Thyroid gland (tissue), 4 donors: ENCODE measurements around the gene GRAPL. TPM values are rescaled to one million over a fixed set of nuclear protein-coding genes. Genes with fewer than 3 reads are reported as not detected.
"Not testable (repeated sequence)": the region's sequence is repeated elsewhere in the genome, so short reads cannot be mapped to it uniquely, and the experiment has no call there.

Experiments used
- DNase-seq, 2 donors: peaks; one replicate each; pipeline ENCODE4 v3.0.0-alpha.2; 2019
- H3K27ac ChIP-seq, 3 donors: fragments of 200-600 bp; sonication (generic); 1 replicate in 2 of 3; 2 replicates in 1 of 3; pipeline ENCODE4 v1.5.1; 2016 to 2019; ENCODE audit warnings: mild to moderate bottlenecking in 1 of 3, moderate library complexity in 1 of 3
- H3K27me3 ChIP-seq: fragments of 200-600 bp; sonication (generic); one replicate; pipeline ENCODE4 v1.5.1; 2019
- H3K36me3 ChIP-seq, 2 donors: fragments of 200-600 bp; sonication (generic); one replicate each; pipeline ENCODE4 v1.5.1; 2016 to 2019
- H3K4me1 ChIP-seq, 2 donors: fragments of 200-600 bp; sonication (generic); one replicate each; pipeline ENCODE4 v1.5.1; 2017 to 2019
- H3K4me3 ChIP-seq, 3 donors: fragments of 200-600 bp; sonication (generic); replicated peaks in 1 of 3; 1 replicate in 2 of 3; 2 replicates in 1 of 3; pipeline ENCODE4 v1.5.1; 2016; ENCODE audit warnings: mild to moderate bottlenecking in 1 of 3
- H3K9me3 ChIP-seq: fragments of 200-600 bp; sonication (generic); one replicate; pipeline ENCODE4 v1.5.1; 2017
- WGBS, 2 donors: methylation state at CpG; one replicate each; pipeline ENCODE4 v1.1.5; 2017; 5-methylcytosine and 5-hydroxymethylcytosine counted together
- intact Hi-C: fragments of 100-400 bp; cut with DNase I; formaldehyde crosslinking; loops from one replicate; pipeline ENCODE4 v1.15.1; 2023
- total RNA-seq, 4 donors: library from RNA; depleted of rRNA; stranded (reverse); fragments of >200 nt; gene quantifications; one replicate each; pipeline ENCODE4 v1.2.3, GENCODE V29; 2016

GRAPL gene
- 1 to 10 TPM; 1.3 to 6.7 (median 4.0) TPM for total RNA-seq

GRCh38 chr17:19127148-19127980 is at the start of gene GRAPL:
Gene GRAPL (plus strand): TSS chr17:19127589. CDS start chr17:19127620, 31 bp downstream.
- DNase-seq, H3K36me3 ChIP-seq, H3K27ac ChIP-seq, H3K4me3 ChIP-seq, H3K27me3 ChIP-seq, H3K9me3 ChIP-seq, H3K4me1 ChIP-seq, intact Hi-C loops: not testable (repeated sequence)
- no CpG with 5 or more reads among the region's 14 CpGs for WGBS, 2 donors

DNA sequence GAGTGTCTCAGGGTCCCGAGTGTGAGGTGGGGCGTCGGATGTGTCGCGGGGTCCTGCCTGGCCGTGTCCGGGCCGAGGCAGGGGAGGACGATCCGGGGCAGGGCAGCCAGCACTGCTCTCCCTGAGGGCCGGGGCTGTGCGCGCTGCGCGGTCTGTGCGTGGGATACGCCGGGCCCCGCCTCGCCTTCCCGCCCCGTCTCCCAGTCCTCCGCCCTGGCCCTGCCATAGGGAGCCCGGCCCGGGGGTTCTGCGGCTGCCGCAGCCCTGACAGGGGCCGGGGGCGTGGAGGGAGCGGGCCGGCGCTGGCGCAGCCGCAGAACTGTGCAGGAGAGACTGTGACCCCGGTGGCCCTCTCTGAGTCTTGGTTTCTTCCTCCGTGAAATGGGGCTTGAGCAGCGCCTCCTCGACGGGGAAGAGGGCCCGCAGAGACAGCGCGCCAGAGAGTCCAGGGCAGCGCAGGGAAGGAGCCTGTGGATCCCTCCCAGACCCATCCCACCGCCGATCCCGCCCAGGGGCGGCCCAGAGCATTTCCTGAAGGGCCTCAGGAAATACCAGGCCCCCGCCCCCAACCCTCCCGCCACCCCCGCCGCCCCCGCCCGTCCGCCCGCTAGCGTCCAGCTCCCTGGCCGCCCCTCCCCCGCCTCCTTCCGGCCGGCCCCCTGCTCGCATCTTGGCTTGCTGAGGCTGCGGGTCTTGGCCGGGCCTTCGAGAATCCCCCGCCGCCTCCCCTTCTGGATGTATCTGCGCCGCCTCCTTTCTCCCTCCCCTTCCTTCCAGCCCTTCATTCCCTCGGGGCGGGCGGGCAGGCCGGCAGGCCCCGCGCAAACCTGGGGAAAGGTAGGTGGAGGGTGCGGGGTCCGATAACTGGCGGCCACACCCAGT is 38.3 kb upstream of the GRAPL start:
- H3K4me1 ChIP-seq, H3K9me3 ChIP-seq, H3K4me3 ChIP-seq, H3K27me3 ChIP-seq, H3K36me3 ChIP-seq, intact Hi-C loops, H3K27ac ChIP-seq: not testable (repeated sequence)
- peak; percentile 13 to 49 for DNase-seq
- WGBS, 2 donors = no CpG with 5 or more reads among the region's 77 CpGs

DNA sequence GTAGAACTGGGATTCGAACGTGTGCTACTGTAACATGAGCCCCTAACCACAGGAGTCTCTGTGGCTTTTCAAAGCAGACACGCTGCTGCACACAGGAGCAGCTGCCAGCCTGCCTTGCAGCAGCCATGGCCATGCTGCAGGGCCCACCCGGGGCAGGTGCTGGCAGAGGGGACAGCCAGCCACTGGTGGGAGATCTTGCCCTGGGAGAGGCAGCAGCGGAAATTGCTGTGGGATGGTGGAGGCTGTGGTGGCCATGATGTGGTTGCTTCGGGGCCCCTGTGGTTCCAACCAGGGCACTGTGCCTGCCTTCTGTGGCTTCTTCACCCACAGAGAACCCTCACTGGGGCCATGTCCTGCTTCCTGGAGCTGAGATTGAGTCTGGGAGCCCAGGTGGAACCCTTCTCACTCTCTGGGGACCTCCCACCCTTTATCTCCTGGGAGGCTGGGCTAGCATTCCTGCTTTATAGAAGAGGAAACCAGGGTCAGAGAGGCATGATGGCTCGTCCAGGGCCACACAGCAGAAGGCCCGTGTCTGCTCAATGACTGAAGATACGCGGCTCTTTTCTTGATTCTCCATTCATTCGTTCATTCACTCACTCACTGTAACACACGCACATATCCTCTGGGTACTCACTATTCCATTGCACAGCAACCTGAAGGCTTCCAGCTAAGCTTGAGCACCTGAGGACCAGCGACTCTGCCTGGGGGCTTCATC is 37.2 kb upstream of the GRAPL start:
- intact Hi-C loops, H3K27ac ChIP-seq, H3K9me3 ChIP-seq, H3K4me3 ChIP-seq, H3K4me1 ChIP-seq, H3K27me3 ChIP-seq, H3K36me3 ChIP-seq, DNase-seq: not testable (repeated sequence)
- no CpG with 5 or more reads among the region's 13 CpGs for WGBS, 2 donors

GRCh38 chr17:19092737-19093683 is 34.4 kb upstream of the GRAPL start:
- H3K4me3 ChIP-seq, H3K9me3 ChIP-seq, H3K36me3 ChIP-seq, H3K27ac ChIP-seq, H3K4me1 ChIP-seq, H3K27me3 ChIP-seq, intact Hi-C loops: not testable (repeated sequence)
- 75 to 83% methylated on average over 1 to 12 of the region's 15 CpGs for WGBS, 2 donors
- DNase-seq = peak in 1 of 2 donors; percentile 13

- WGBS, 2 donors = 90% methylated on average over 6 of the region's 15 CpGs; no CpG with 5 or more reads in 1 of the 2 donors
- H3K9me3 ChIP-seq, H3K4me3 ChIP-seq, H3K4me1 ChIP-seq, DNase-seq, H3K27ac ChIP-seq, H3K36me3 ChIP-seq, intact Hi-C loops, H3K27me3 ChIP-seq: not testable (repeated sequence)
These were observed 33.5 kb upstream of the GRAPL start for GRCh38 chr17:19093684-19094438.

GRCh38 chr17:19108517-19108916 is 18.9 kb upstream of the GRAPL start:
- H3K4me1 ChIP-seq, H3K27me3 ChIP-seq, H3K4me3 ChIP-seq, H3K9me3 ChIP-seq, H3K27ac ChIP-seq, intact Hi-C loops, H3K36me3 ChIP-seq, DNase-seq: not testable (repeated sequence)
- WGBS, 2 donors = 42% methylated on average over 3 of the region's 6 CpGs; no CpG with 5 or more reads in 1 of the 2 donors

DNA sequence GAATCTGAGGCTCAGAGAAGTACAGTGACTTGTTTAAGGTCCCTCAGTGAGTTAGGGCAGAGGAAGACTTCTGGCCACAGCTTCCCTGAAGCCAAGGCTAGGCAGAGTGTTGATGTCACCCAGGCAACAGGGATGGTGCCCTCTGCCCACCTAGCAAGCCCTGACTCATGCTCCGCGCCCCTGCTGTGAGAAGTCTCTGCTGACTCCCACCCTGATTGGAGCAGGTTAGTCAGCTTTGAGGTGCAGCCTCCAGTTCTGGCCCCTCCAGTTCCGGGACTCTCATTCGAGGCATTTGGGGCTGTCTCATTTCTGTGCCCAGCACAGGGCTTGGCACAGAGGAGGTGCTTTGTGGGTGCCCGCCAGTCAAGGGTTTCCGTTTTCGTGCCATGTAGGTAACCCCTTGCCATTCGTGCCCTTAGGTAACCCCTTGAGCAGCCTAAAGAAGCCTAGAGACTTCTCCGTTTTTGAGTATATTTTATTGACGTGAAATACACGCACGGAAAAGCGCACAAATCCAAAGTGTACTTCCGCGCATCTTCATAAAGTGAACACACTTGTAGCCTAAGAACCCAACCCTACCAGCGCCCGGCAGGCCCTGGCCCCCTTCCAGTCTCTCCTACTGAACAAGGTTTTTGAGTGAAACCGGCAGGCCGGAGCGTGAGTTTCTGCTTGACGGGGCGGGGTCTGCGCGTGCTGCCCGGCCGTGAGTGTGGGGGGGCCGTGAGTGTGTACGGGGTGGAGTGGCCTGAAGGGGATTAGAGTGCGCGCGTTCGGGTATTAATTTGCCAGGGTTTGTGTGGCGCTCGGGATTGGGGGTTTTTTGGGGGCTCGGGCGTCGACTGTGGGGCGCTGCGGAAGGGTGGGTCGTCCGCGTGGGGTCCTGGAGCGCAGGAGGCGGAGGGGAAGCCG is 16.9 kb upstream of the GRAPL start:
- no CpG with 5 or more reads among the region's 45 CpGs for WGBS, 2 donors
- H3K36me3 ChIP-seq, intact Hi-C loops, H3K9me3 ChIP-seq, H3K27ac ChIP-seq, H3K27me3 ChIP-seq, H3K4me1 ChIP-seq, DNase-seq, H3K4me3 ChIP-seq: not testable (repeated sequence)
